Measurements from ENCODE around the gene SLC25A45. TPM values are rescaled to one million over a fixed set of nuclear protein-coding genes. Genes with fewer than 3 reads are reported as not detected.

Gene SLC25A45
- polyA plus RNA-seq, 1 donor (not counting 4 experiments of a cell fraction or from before 2014, with no cell fraction given) = 0.20 TPM

GRCh38 chr11:65412271-65413076, 30.0 kb upstream of the SLC25A45 start:
- FAIRE-seq = no peak

GRCh38 chr11:65411681-65412070, 29.2 kb upstream of the SLC25A45 start:
- TF ChIP-seq EZH2 (IDR thresholded peaks at IDR 0.05; ENCODE audit: low read length) = no peak
- no peak for TF ChIP-seq CTCF (optimal IDR thresholded peaks at IDR 0.05 in 1 of 3, IDR thresholded peaks at IDR 0.05 in 1 of 3, conservative IDR thresholded peaks at IDR 0.05 in 1 of 3; ENCODE audit: extremely low read depth in 1 of 3, insufficient read depth in 2 of 3, low read length in 3 of 3)
- no peak for FAIRE-seq
- dilution Hi-C loops (cut with MboI; ENCODE audit: extremely low pct_ligation_motif_present, low sequenced_read_pairs) = no loop called here
- Histone ChIP-seq H3K4me1 (ENCODE audit: control insufficient read depth, extremely low read depth, insufficient read depth, low read length) (peaks cover 9% of the 10 kb centered on the region), H3K4me2 (ENCODE audit: control insufficient read depth, extremely low read depth, insufficient read depth, low read depth, low read length) (no peak overlapping the region), H4K20me1 (ENCODE audit: control insufficient read depth, extremely low read depth, insufficient read depth, low read length) (no peaks in the 10 kb centered on the region), H3K27me3 (ENCODE audit: control insufficient read depth, extremely low read depth, insufficient read depth, low read length) (no peaks in the 10 kb centered on the region), H3K9me3 (ENCODE audit: control insufficient read depth, low read depth, low read length) (no peaks in the 10 kb centered on the region), H3K79me2 (ENCODE audit: control insufficient read depth, insufficient read depth, low read length) (no peaks in the 10 kb centered on the region), H2AFZ (ENCODE audit: control insufficient read depth, low read length) (no peak overlapping the region), H3K36me3 (ENCODE audit: control insufficient read depth in 2 of 2, extremely low read depth in 1 of 2, insufficient read depth in 2 of 2, low read length in 2 of 2) (peaks cover 11 to 28% of the 10 kb centered on the region in 2 experiments), H3K27ac (ENCODE audit: control insufficient read depth, insufficient read depth, low read length) (no peak overlapping the region), H3K9ac (ENCODE audit: control insufficient read depth, extremely low read depth, insufficient read depth, low read length) (no peak overlapping the region), H3K4me3 (ENCODE audit: control insufficient read depth in 2 of 3, extremely low read depth in 1 of 3, insufficient read depth in 2 of 3, low read depth in 1 of 3, low read length in 3 of 3) (no peak overlapping the region), H3K9me1 (ENCODE audit: control insufficient read depth, extremely low read depth, insufficient read depth, low read length) (no peaks in the 10 kb centered on the region)
- DNase-seq (ENCODE audit: low read depth, low spot score) = no peak

More at GRCh38 chr11:65412271-65413076, 30.0 kb upstream of the SLC25A45 start:
- H3K9me1 ChIP-seq (ENCODE audit: control insufficient read depth, extremely low read depth, insufficient read depth, low read length) = no peaks in the 10 kb centered on the region
- H3K4me3 ChIP-seq (ENCODE audit: control insufficient read depth in 2 of 3, extremely low read depth in 1 of 3, insufficient read depth in 2 of 3, low read depth in 1 of 3, low read length in 3 of 3) = no peak overlapping the region
- TF ChIP-seq CTCF (optimal IDR thresholded peaks at IDR 0.05 in 1 of 3, IDR thresholded peaks at IDR 0.05 in 1 of 3, conservative IDR thresholded peaks at IDR 0.05 in 1 of 3; ENCODE audit: extremely low read depth in 1 of 3, insufficient read depth in 2 of 3, low read length in 3 of 3) (no peak), EZH2 (IDR thresholded peaks at IDR 0.05; ENCODE audit: low read length) (no peak)
- no peak overlapping the region for H3K4me2 ChIP-seq (ENCODE audit: control insufficient read depth, extremely low read depth, insufficient read depth, low read depth, low read length)
- H3K27me3 ChIP-seq (ENCODE audit: control insufficient read depth, extremely low read depth, insufficient read depth, low read length) = no peaks in the 10 kb centered on the region
- no peak for DNase-seq (ENCODE audit: low read depth, low spot score)
- dilution Hi-C loops (cut with MboI; ENCODE audit: extremely low pct_ligation_motif_present, low sequenced_read_pairs) = no loop called here
- no peaks in the 10 kb centered on the region for H4K20me1 ChIP-seq (ENCODE audit: control insufficient read depth, extremely low read depth, insufficient read depth, low read length)
- H3K27ac ChIP-seq (ENCODE audit: control insufficient read depth, insufficient read depth, low read length) = no peak overlapping the region
- H3K4me1 ChIP-seq (ENCODE audit: control insufficient read depth, extremely low read depth, insufficient read depth, low read length) = peaks cover 16% of the 10 kb centered on the region
- H2AFZ ChIP-seq (ENCODE audit: control insufficient read depth, low read length) = no peak overlapping the region
- H3K9ac ChIP-seq (ENCODE audit: control insufficient read depth, extremely low read depth, insufficient read depth, low read length) = no peak overlapping the region
- H3K36me3 ChIP-seq (ENCODE audit: control insufficient read depth in 2 of 2, extremely low read depth in 1 of 2, insufficient read depth in 2 of 2, low read length in 2 of 2) = peaks cover 11 to 28% of the 10 kb centered on the region in 2 experiments
- H3K9me3 ChIP-seq (ENCODE audit: control insufficient read depth, low read depth, low read length) = no peaks in the 10 kb centered on the region
- no peaks in the 10 kb centered on the region for H3K79me2 ChIP-seq (ENCODE audit: control insufficient read depth, insufficient read depth, low read length)

Measured in keratinocyte (primary cell).